HCT116 (cell line): ENCODE results near the gene SPEN. TPM values are rescaled to one million over a fixed set of nuclear protein-coding genes. Genes with fewer than 3 reads are reported as not detected.

ENCODE experiments used
- ATAC-seq: fragments of 200-7000 bp; cut with Tn5 transposase; 2 replicates; pipeline ENCODE4 v1.9.1; 2020; ENCODE audit warnings: mild to moderate bottlenecking, moderate library complexity
- BruUV-seq: library from RNA; stranded (reverse); fragments of 400-500 nt; replicated peaks from 2 replicates; lab custom pipeline; 2021; lab: Mats Ljungman, UMichigan
- CTCF ChIA-PET: fragments of 300-600 bp; sonication (Branson Sonifier 250); formaldehyde crosslinking; loops from one replicate; lab custom pipeline; 2021; ENCODE audit warnings: antibody characterized with exemption; lab: Charles Lee
- POLR2A ChIA-PET: fragments of 300-600, 350-600 bp; sonication (Branson Sonifier 250); formaldehyde crosslinking; loops from one replicate; lab custom pipeline; 2021; ENCODE audit warnings: antibody characterized with exemption; lab: Charles Lee
- RAD21 ChIA-PET, 2 experiments: fragments of 300-600 bp; sonication (Branson Sonifier 250); formaldehyde crosslinking; loops; one replicate each; lab custom pipeline; 2023; ENCODE audit warnings: low total read pairs in 2 of 2; ENCODE audit not compliant: uncharacterized antibody in 2 of 2, unreplicated experiment in 2 of 2, low non-redundant PET in 1 of 2; lab: Charles Lee
- DNase-seq: peaks from one replicate; pipeline ENCODE4 v3.0.0-alpha.2; 2010; ENCODE audit warnings: low read depth, low spot score
- H2AFZ ChIP-seq: fragments of 200-600 bp; shearing (Covaris generic), sonication (generic); 2 replicates; pipeline ENCODE4 v1.6.1; 2017; ENCODE audit warnings: low read depth, mixed run types, mixed read lengths, antibody characterized with exemption, low read length; ENCODE audit not compliant: poor library complexity, severe bottlenecking
- H3K27ac ChIP-seq: 2 replicates; pipeline ENCODE4 v1.5.1; 2012; ENCODE audit warnings: low read depth, low read length
- H3K27me3 ChIP-seq: fragments of 200-600 bp; sonication (generic); 2 replicates; pipeline ENCODE4 v1.6.1; 2016; ENCODE audit warnings: mixed run types, low read length, mixed read lengths; ENCODE audit not compliant: insufficient read depth
- H3K36me3 ChIP-seq, 2 experiments: fragments of 200-500 bp in 1 of 2; fragments of 200-600 bp in 1 of 2; sonication (Bioruptor generic) in 1 of 2; sonication (generic) in 1 of 2; 2 replicates each; pipeline versions ENCODE4 v1.5.1 to v1.6.1; 2014 to 2016; ENCODE audit warnings: low read length in 2 of 2, inconsistent platforms in 1 of 2, mixed read lengths in 1 of 2, mixed run types in 1 of 2; ENCODE audit not compliant: insufficient read depth in 2 of 2, control insufficient read depth in 1 of 2
- H3K4me1 ChIP-seq, 2 experiments: fragments of 200-600 bp in 1 of 2; sonication (generic) in 1 of 2; 2 replicates each; pipeline versions ENCODE4 v1.5.1 to v1.6.1; 2012 to 2017; ENCODE audit warnings: low read length in 2 of 2, inconsistent platforms in 1 of 2, mild to moderate bottlenecking in 1 of 2, mixed read lengths in 1 of 2, mixed run types in 1 of 2, moderate library complexity in 1 of 2; ENCODE audit not compliant: insufficient read depth in 2 of 2, control insufficient read depth in 1 of 2
- H3K4me2 ChIP-seq: fragments of 200-600 bp; sonication (generic); 2 replicates; pipeline ENCODE4 v1.6.1; 2017; ENCODE audit warnings: mixed run types, low read length, mixed read lengths
- H3K4me3 ChIP-seq, 2 experiments: fragments of 200-600 bp in 1 of 2; sonication (generic) in 1 of 2; replicated peaks in 1 of 2; 2 replicates each; pipeline ENCODE4 v1.5.1; 2011 to 2016; ENCODE audit warnings: low read length in 2 of 2, control low read depth in 1 of 2, low read depth in 1 of 2, mild to moderate bottlenecking in 1 of 2, mixed read lengths in 1 of 2, mixed run types in 1 of 2
- H3K79me2 ChIP-seq: fragments of 200-600 bp; sonication (generic); 2 replicates; pipeline ENCODE4 v1.6.1; 2017; ENCODE audit warnings: mild to moderate bottlenecking, mixed run types, low read length, moderate library complexity, mixed read lengths; ENCODE audit not compliant: insufficient read depth
- H3K9ac ChIP-seq: fragments of 200-600 bp; sonication (generic); 2 replicates; pipeline ENCODE4 v1.6.1; 2016; ENCODE audit warnings: low read length, mixed read lengths
- H3K9me2 ChIP-seq: fragments of 200-600 bp; sonication (generic), shearing (Covaris generic); 2 replicates; pipeline ENCODE4 v1.6.1; 2017; ENCODE audit warnings: mixed run types, mild to moderate bottlenecking, moderate library complexity; ENCODE audit not compliant: insufficient read depth
- H3K9me3 ChIP-seq, 2 experiments: fragments of 200-500 bp in 1 of 2; fragments of 200-600 bp in 1 of 2; sonication (Bioruptor generic) in 1 of 2; sonication (generic) in 1 of 2; 2 replicates each; pipeline ENCODE4 v1.6.1; 2014 to 2017; ENCODE audit warnings: low read length in 2 of 2, mixed read lengths in 2 of 2, inconsistent platforms in 1 of 2, low read depth in 1 of 2, mild to moderate bottlenecking in 1 of 2, mixed run types in 1 of 2, moderate library complexity in 1 of 2; ENCODE audit not compliant: control insufficient read depth in 1 of 2, insufficient read depth in 1 of 2
- H4K20me1 ChIP-seq: fragments of 200-600 bp; sonication (generic), shearing (Covaris generic); 2 replicates; pipeline ENCODE4 v1.6.1; 2017; ENCODE audit warnings: mixed run types, mild to moderate bottlenecking, moderate library complexity; ENCODE audit not compliant: insufficient read depth
- EZH2 ChIP-seq: fragments of 200-600 bp; sonication (generic); IDR thresholded peaks from 2 replicates; pipeline ENCODE4 v1.6.1; 2017; ENCODE audit warnings: antibody characterized with exemption, mixed run types
- EZH2phosphoT487 ChIP-seq: fragments of 200-600 bp; IDR thresholded peaks from 2 replicates; pipeline ENCODE4 v1.6.1; 2018; ENCODE audit warnings: antibody characterized with exemption, borderline replicate concordance
- YY1 ChIP-seq: IDR thresholded peaks from 2 replicates; pipeline ENCODE4 v1.6.1; 2011; ENCODE audit warnings: low read length, low read depth, moderate library complexity, mild to moderate bottlenecking; ENCODE audit not compliant: insufficient replicate concordance; ENCODE audit errors: extremely low read depth
- ZFX ChIP-seq: fragments of 450-650 bp; IDR thresholded peaks from 2 replicates; pipeline ENCODE4 v1.6.1; 2017
- intact Hi-C: fragments of 100-400 bp; cut with micrococcal nuclease; formaldehyde crosslinking; loops from 2 replicates; pipeline ENCODE4 v1.10.0; 2022
- total RNA-seq: library from RNA; stranded (reverse); gene quantifications from one replicate; pipeline ENCODE4 v1.2.1, GENCODE V29; 2021; ENCODE audit not compliant: unreplicated experiment
- TF ChIP-seq, protein P1 (sequence below): IDR thresholded peaks from 2 replicates; pipeline ENCODE4 v1.6.1; 2012
- TF ChIP-seq, protein P2 (sequence below): IDR thresholded peaks from 2 replicates; pipeline ENCODE4 v1.6.1; 2012; ENCODE audit warnings: low read depth
- TF ChIP-seq, protein P3 (sequence below): IDR thresholded peaks from 2 replicates; pipeline ENCODE4 v1.6.1; 2012
- TF ChIP-seq, protein P4 (sequence below): IDR thresholded peaks from 2 replicates; pipeline ENCODE4 v1.6.1; 2011; ENCODE audit warnings: mild to moderate bottlenecking, low read length, moderate library complexity; ENCODE audit not compliant: insufficient replicate concordance; ENCODE audit errors: extremely low read depth
- TF ChIP-seq, protein P5 (sequence below), 3 experiments: fragments of 200-600 bp in 1 of 3; sonication (generic) in 1 of 3; IDR thresholded peaks in 2 of 3; conservative IDR thresholded peaks in 1 of 3; 2 replicates each; pipeline ENCODE4 v1.5.1; 2012 to 2017; ENCODE audit warnings: low read depth in 2 of 3, low read length in 2 of 3, antibody characterized with exemption in 1 of 3, borderline replicate concordance in 1 of 3, control low read depth in 1 of 3, mild to moderate bottlenecking in 1 of 3, mixed read lengths in 1 of 3, mixed run types in 1 of 3, moderate library complexity in 1 of 3; ENCODE audit not compliant: insufficient read depth in 1 of 3

The SPEN gene
- total RNA-seq, 1 experiment from 2014 or later = 58.6 TPM

DNA sequence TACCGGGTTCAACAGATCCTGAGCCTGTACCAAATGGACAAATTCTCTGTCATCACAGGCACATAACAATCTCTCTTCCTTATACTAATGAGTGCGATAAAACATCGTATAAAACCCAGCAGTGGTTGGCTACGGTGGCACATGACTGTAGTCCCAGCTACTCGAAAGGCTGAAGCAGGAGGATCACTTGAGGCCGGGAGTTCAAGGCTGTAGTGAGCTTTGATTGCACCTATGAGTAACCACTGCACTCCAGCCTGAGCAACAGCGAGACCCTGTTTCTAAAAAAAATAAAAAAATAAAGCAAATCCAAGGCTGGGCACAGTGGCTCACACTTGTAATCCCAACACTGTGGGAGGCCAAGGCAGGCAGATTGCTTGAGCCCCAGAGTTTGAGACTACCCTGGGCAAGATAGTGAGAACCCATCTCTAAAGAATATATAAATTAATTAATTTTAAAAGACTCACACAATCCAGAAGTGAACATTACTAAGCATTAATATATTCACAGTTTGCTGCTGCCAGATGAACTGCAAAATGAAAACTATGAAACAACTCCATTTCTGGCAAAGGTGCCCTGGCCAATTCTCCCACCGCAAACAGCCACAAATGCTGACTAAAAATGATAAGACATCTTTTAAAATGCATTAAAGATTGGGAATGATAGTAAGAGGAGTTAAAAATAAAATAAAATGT lies 115.3 kb downstream of the SPEN start:
- RAD21 ChIA-PET = no interaction called here
- POLR2A ChIA-PET = no interaction called here
- CTCF ChIA-PET = no interaction called here

More for the DNA sequence above, 115.3 kb downstream of the SPEN start:
- H3K9me2 ChIP-seq = no peaks in the 10 kb centered on the region
- DNase-seq = no peak
- no peaks in the 10 kb centered on the region for H4K20me1 ChIP-seq
- intact Hi-C loops = no loop called here
- no peaks in the 10 kb centered on the region for H3K4me1 ChIP-seq
- ATAC-seq = no peak
- peaks cover 46% of the 10 kb centered on the region for H3K79me2 ChIP-seq
- H3K9me3 ChIP-seq = no peaks in the 10 kb centered on the region
- no peak overlapping the region for H3K4me3 ChIP-seq
- no peaks in the 10 kb centered on the region for H3K27me3 ChIP-seq
- no TSS peak for BruUV-seq
- H3K27ac ChIP-seq = no peak overlapping the region
- no peak overlapping the region for H3K9ac ChIP-seq
- no peak overlapping the region for H3K4me2 ChIP-seq
- TF ChIP-seq, protein P1, sequence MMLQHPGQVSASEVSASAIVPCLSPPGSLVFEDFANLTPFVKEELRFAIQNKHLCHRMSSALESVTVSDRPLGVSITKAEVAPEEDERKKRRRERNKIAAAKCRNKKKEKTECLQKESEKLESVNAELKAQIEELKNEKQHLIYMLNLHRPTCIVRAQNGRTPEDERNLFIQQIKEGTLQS = no peak
- TF ChIP-seq, protein P2, sequence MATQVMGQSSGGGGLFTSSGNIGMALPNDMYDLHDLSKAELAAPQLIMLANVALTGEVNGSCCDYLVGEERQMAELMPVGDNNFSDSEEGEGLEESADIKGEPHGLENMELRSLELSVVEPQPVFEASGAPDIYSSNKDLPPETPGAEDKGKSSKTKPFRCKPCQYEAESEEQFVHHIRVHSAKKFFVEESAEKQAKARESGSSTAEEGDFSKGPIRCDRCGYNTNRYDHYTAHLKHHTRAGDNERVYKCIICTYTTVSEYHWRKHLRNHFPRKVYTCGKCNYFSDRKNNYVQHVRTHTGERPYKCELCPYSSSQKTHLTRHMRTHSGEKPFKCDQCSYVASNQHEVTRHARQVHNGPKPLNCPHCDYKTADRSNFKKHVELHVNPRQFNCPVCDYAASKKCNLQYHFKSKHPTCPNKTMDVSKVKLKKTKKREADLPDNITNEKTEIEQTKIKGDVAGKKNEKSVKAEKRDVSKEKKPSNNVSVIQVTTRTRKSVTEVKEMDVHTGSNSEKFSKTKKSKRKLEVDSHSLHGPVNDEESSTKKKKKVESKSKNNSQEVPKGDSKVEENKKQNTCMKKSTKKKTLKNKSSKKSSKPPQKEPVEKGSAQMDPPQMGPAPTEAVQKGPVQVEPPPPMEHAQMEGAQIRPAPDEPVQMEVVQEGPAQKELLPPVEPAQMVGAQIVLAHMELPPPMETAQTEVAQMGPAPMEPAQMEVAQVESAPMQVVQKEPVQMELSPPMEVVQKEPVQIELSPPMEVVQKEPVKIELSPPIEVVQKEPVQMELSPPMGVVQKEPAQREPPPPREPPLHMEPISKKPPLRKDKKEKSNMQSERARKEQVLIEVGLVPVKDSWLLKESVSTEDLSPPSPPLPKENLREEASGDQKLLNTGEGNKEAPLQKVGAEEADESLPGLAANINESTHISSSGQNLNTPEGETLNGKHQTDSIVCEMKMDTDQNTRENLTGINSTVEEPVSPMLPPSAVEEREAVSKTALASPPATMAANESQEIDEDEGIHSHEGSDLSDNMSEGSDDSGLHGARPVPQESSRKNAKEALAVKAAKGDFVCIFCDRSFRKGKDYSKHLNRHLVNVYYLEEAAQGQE = no peak
- TF ChIP-seq, protein P3, sequence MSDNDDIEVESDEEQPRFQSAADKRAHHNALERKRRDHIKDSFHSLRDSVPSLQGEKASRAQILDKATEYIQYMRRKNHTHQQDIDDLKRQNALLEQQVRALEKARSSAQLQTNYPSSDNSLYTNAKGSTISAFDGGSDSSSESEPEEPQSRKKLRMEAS = no peak
- TF ChIP-seq YY1 (no peak), ZFX (no peak), EZH2phosphoT487 (no peak), EZH2 (no peak)
- TF ChIP-seq, protein P4, sequence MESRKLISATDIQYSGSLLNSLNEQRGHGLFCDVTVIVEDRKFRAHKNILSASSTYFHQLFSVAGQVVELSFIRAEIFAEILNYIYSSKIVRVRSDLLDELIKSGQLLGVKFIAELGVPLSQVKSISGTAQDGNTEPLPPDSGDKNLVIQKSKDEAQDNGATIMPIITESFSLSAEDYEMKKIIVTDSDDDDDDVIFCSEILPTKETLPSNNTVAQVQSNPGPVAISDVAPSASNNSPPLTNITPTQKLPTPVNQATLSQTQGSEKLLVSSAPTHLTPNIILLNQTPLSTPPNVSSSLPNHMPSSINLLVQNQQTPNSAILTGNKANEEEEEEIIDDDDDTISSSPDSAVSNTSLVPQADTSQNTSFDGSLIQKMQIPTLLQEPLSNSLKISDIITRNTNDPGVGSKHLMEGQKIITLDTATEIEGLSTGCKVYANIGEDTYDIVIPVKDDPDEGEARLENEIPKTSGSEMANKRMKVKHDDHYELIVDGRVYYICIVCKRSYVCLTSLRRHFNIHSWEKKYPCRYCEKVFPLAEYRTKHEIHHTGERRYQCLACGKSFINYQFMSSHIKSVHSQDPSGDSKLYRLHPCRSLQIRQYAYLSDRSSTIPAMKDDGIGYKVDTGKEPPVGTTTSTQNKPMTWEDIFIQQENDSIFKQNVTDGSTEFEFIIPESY = no peak
- TF ChIP-seq, protein P5, sequence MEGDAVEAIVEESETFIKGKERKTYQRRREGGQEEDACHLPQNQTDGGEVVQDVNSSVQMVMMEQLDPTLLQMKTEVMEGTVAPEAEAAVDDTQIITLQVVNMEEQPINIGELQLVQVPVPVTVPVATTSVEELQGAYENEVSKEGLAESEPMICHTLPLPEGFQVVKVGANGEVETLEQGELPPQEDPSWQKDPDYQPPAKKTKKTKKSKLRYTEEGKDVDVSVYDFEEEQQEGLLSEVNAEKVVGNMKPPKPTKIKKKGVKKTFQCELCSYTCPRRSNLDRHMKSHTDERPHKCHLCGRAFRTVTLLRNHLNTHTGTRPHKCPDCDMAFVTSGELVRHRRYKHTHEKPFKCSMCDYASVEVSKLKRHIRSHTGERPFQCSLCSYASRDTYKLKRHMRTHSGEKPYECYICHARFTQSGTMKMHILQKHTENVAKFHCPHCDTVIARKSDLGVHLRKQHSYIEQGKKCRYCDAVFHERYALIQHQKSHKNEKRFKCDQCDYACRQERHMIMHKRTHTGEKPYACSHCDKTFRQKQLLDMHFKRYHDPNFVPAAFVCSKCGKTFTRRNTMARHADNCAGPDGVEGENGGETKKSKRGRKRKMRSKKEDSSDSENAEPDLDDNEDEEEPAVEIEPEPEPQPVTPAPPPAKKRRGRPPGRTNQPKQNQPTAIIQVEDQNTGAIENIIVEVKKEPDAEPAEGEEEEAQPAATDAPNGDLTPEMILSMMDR (IDR thresholded peaks at IDR 0.05 in 2 of 3, conservative IDR thresholded peaks at IDR 0.05 in 1 of 3; ENCODE audit: borderline replicate concordance in 1 of 3, insufficient read depth in 1 of 3, low read depth in 2 of 3, low read length in 2 of 3) = no peak
- H2AFZ ChIP-seq = no peak overlapping the region
- no peaks in the 10 kb centered on the region for H3K36me3 ChIP-seq
